Kidney glomerular epithelial cell (primary cell): ENCODE data around the gene PRKX.
"Not testable (repeated sequence)": the region's sequence is repeated elsewhere in the genome, so short reads cannot be mapped to it uniquely, and the experiment has no call there.

Experiments used
- DNase-seq: peaks from one replicate; lab custom pipeline; 2025; lab: John Stamatoyannopoulos, UW

The PRKX gene

GRCh38 chrX:3713225-3713936 is at the start of gene PRKX:
PRKX (minus strand) TSS chrX:3713649; CDS start chrX:3713253, 396 bp downstream.
- no peak for DNase-seq

GRCh38 chrX:3763111-3763510 is 49.7 kb upstream of the PRKX start:
- no peak for DNase-seq

- DNase-seq = no peak
Observed at GRCh38 chrX:3757510-3758025, 44.1 kb upstream of the PRKX start.

GRCh38 chrX:3748052-3748559 is 34.7 kb upstream of the PRKX start:
- DNase-seq = no peak

- DNase-seq = no peak
Observed at GRCh38 chrX:3743801-3744439, 30.5 kb upstream of the PRKX start.

- not testable (repeated sequence) for DNase-seq
Observed at GRCh38 chrX:3740946-3741345, 27.5 kb upstream of the PRKX start.

- no peak for DNase-seq
Observed at GRCh38 chrX:3738509-3738908, 25.1 kb upstream of the PRKX start.

- DNase-seq = not testable (repeated sequence)
Observed at GRCh38 chrX:3736536-3736935, 23.1 kb upstream of the PRKX start.

- not testable (repeated sequence) for DNase-seq
Observed at GRCh38 chrX:3735891-3736290, 22.4 kb upstream of the PRKX start.

GRCh38 chrX:3734456-3734855 is 21.0 kb upstream of the PRKX start:
- DNase-seq = not testable (repeated sequence)

- DNase-seq = no peak
Observed at GRCh38 chrX:3733043-3733430, 19.6 kb upstream of the PRKX start.

- not testable (repeated sequence) for DNase-seq
Observed at GRCh38 chrX:3732326-3733042, 19.0 kb upstream of the PRKX start.

- no peak for DNase-seq
Observed at GRCh38 chrX:3728454-3728853, 15.0 kb upstream of the PRKX start.

- not testable (repeated sequence) for DNase-seq
Observed at GRCh38 chrX:3723460-3723859, 10.0 kb upstream of the PRKX start.

- DNase-seq = no peak
Observed at GRCh38 chrX:3717742-3718420, 4.4 kb upstream of the PRKX start.

GRCh38 chrX:3715921-3716320 is 2.5 kb upstream of the PRKX start:
- DNase-seq = no peak

GRCh38 chrX:3714706-3715479 is 1.4 kb upstream of the PRKX start:
- DNase-seq = not testable (repeated sequence)

- no peak for DNase-seq
Observed at GRCh38 chrX:3713937-3714434, 537 bp upstream of the PRKX start.

- no peak for DNase-seq
Observed at GRCh38 chrX:3712870-3713224, 602 bp downstream of the PRKX start.

- DNase-seq = no peak
Observed at GRCh38 chrX:3712051-3712869, 1.2 kb downstream of the PRKX start.
